Spleen (tissue), 7 donors: ENCODE results near the gene NFYC.

Experiments used
- POLR2A ChIP-seq, 3 donors: fragments of 450-650 bp; IDR thresholded peaks; one replicate each; pipeline ENCODE4 v1.5.1; 2017; ENCODE audit warnings: antibody characterized with exemption in 3 of 3, mild to moderate bottlenecking in 1 of 3
- POLR2AphosphoS5 ChIP-seq, 3 donors: sonication (generic); formaldehyde crosslinking; IDR thresholded peaks; one replicate each; pipeline ENCODE4 v1.5.1; 2017; ENCODE audit warnings: antibody characterized with exemption in 3 of 3
- TF ChIP-seq, protein P1 (sequence below), 11 experiments: fragments of 200-600 bp in 7 of 11; fragments of 450-650 bp in 4 of 11; sonication (generic) in 4 of 11; IDR thresholded peaks in 8 of 11; conservative IDR thresholded peaks in 3 of 11; 1 replicate in 7 of 11; 2 replicates in 4 of 11; pipeline versions ENCODE4 v1.4.0 to v1.8.0; 2016 to 2021; ENCODE audit warnings: antibody characterized with exemption in 11 of 11, inconsistent platforms in 4 of 11, mild to moderate bottlenecking in 1 of 11
- donor health status: DM: no; HTN: no; CAD: no; lungs with moderate emphysema.
- donor health status: DM: no; HTN: no; CAD: no.
- donor health status: DM: no; HTN: no; CAD: no.

DNA sequence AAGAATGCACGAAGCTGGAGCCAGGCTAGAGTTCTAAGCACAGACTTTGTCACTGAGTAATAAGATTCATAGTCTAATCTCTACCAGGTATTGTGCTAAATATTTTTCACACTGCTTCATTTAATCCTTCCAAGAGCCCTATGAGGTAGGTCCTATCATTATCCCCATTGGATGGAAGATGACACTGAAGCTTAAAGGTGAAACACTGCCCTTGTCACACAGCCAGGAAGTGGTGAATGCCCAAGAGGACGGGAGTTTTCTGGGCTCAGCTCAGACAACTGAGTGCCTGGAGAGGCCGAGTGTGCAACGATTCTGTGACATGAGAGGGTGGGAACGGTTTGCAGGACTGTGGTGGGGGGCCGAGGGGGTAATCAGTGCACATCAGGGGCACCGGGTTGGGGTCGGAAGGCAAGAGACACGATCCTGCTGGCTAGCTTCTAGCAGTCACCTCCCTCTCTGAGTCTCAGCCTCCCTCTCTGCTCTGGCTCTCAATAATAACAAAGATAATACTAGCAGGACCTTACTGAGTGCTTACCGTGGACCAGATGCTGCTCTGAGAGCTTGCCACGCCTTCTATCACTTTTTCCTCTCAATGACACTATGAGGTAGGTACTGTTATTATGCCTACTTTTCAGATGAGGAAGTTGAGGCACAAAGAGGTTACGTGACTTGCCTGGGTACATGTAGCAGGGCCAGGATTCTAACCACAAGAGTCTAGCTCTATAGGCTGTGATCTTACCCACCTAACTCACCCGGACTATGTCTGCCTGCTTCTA is 104.5 kb downstream of the NFYC start:
- no peak for TF ChIP-seq POLR2A (IDR thresholded peaks at IDR 0.05)
- TF ChIP-seq, protein P1, sequence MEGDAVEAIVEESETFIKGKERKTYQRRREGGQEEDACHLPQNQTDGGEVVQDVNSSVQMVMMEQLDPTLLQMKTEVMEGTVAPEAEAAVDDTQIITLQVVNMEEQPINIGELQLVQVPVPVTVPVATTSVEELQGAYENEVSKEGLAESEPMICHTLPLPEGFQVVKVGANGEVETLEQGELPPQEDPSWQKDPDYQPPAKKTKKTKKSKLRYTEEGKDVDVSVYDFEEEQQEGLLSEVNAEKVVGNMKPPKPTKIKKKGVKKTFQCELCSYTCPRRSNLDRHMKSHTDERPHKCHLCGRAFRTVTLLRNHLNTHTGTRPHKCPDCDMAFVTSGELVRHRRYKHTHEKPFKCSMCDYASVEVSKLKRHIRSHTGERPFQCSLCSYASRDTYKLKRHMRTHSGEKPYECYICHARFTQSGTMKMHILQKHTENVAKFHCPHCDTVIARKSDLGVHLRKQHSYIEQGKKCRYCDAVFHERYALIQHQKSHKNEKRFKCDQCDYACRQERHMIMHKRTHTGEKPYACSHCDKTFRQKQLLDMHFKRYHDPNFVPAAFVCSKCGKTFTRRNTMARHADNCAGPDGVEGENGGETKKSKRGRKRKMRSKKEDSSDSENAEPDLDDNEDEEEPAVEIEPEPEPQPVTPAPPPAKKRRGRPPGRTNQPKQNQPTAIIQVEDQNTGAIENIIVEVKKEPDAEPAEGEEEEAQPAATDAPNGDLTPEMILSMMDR (IDR thresholded peaks at IDR 0.05 in 8 of 11, conservative IDR thresholded peaks at IDR 0.05 in 3 of 11) = no peak
- TF ChIP-seq POLR2AphosphoS5 (IDR thresholded peaks at IDR 0.05) = no peak
